ENCODE results near the gene GOLGA2.

The GOLGA2 gene

DNA sequence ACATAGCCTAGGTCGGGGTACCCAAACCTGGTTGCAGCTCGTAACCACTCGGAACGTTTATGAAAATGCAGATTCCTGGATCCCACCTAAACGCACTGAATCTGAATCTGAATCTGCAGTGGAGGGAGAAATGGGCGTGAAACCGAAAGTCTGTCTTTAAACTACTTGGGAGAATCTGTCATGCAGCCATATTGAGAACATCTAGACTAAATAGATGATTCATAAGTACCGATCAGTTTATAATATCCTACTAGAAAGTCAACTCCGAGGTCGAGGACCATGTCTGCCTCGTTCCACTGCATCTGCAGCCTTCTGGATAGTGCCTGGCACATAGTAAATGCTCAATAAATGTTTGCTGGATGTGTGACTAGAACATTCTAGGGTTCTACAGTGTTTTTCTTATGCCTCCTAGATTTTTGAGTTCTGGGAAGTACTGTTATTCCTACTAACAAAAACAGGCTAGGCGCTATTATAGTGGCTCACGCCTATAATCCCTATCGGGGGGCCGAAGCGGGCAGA is 47.5 kb upstream of the GOLGA2 start:
- Histone ChIP-seq H3K4me2 (ENCODE audit: low read depth, low read length, poor library complexity, severe bottlenecking) (peak overlapping the region; percentile 72), H3K27ac (ENCODE audit: low read depth, low read length) (peak overlapping the region; percentile 79), H3K4me3 (ENCODE audit: insufficient read depth, low read length, poor library complexity, severe bottlenecking) (peak overlapping the region; percentile 95), H4K20me1 (ENCODE audit: low read depth, low read length) (no peaks in the 10 kb centered on the region), H3K36me3 (ENCODE audit: low read length) (no peaks in the 10 kb centered on the region), H3K79me2 (ENCODE audit: insufficient read depth, low read length) (peaks cover 28% of the 10 kb centered on the region), H2AFZ (ENCODE audit: low read depth, low read length, severe bottlenecking) (peak overlapping the region; percentile 89), H3K27me3 (ENCODE audit: low read length) (no peaks in the 10 kb centered on the region), H3K9me3 (ENCODE audit: insufficient read depth, low read length) (no peaks in the 10 kb centered on the region), H3K9ac (ENCODE audit: low read length) (peak overlapping the region; percentile 71), H3K9me2 (replicated peaks; ENCODE audit: insufficient read depth, low read length) (no peaks in the 10 kb centered on the region), H3F3A (ENCODE audit: insufficient read depth) (no peaks in the 10 kb centered on the region)
- no peak for TF ChIP-seq EZH2phosphoT487 (conservative IDR thresholded peaks at IDR 0.05; ENCODE audit: low read length)
- TF ChIP-seq, protein P1, sequence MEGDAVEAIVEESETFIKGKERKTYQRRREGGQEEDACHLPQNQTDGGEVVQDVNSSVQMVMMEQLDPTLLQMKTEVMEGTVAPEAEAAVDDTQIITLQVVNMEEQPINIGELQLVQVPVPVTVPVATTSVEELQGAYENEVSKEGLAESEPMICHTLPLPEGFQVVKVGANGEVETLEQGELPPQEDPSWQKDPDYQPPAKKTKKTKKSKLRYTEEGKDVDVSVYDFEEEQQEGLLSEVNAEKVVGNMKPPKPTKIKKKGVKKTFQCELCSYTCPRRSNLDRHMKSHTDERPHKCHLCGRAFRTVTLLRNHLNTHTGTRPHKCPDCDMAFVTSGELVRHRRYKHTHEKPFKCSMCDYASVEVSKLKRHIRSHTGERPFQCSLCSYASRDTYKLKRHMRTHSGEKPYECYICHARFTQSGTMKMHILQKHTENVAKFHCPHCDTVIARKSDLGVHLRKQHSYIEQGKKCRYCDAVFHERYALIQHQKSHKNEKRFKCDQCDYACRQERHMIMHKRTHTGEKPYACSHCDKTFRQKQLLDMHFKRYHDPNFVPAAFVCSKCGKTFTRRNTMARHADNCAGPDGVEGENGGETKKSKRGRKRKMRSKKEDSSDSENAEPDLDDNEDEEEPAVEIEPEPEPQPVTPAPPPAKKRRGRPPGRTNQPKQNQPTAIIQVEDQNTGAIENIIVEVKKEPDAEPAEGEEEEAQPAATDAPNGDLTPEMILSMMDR (IDR thresholded peaks at IDR 0.05; ENCODE audit: insufficient read depth, low read length, poor library complexity, severe bottlenecking) = no peak

DNA sequence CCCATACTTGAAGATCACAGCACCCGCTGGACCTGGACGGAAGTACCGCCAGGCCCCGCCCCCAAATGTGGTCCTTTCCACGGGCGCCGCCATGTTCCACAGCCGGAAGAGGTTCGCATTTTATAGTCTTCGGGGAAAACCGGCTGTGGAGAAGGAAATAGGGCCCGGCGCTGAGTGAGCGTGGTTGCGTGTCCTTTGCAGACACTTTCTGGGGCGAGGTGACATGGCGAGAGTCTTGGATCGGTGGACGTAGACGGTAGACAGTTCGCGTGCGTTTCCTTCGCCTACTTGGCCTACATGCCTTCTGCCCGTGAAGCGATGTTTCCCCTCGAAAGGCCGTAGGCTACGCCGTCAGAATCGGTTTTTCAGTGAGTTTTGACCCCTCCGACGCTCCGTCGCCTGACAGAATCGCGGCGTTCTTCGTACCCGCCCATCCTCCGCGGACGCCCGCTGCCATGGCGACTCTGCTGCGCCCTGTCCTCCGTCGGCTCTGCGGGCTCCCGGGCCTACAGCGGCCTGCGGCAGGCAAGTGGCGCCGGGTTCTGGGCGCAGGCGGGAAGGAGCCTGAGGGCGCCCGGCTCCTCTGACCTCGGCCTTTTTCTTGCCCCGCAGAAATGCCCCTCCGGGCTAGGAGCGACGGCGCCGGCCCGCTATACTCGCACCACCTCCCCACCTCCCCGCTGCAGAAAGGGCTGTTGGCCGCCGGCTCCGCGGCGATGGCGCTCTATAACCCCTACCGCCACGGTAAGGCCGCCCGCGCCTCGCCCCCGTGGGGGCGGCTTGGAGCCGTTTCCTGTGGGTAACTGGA is 46.8 kb upstream of the GOLGA2 start, which contains the start of the genes COQ4 and TRUB2:
Gene COQ4, plus strand, starts transcription at position 436 of the 808 bp plus-strand sequence. Its CDS starts 20 bp downstream, at position 456.
Gene TRUB2, minus strand, starts transcription at position 44 of the 808 bp plus-strand sequence. Its CDS starts 39 bp downstream, at position 5.
- no peaks in the 10 kb centered on the region for H3K36me3 ChIP-seq (ENCODE audit: low read length)
- H3K4me3 ChIP-seq (ENCODE audit: insufficient read depth, low read length, poor library complexity, severe bottlenecking) = peak within 1 kb of the TSS; percentile 95
- no peaks in the 10 kb centered on the region for H3K9me3 ChIP-seq (ENCODE audit: insufficient read depth, low read length)
- no peaks in the 10 kb centered on the region for H3F3A ChIP-seq (ENCODE audit: insufficient read depth)
- H4K20me1 ChIP-seq (ENCODE audit: low read depth, low read length) = no peaks in the 10 kb centered on the region
- H3K27me3 ChIP-seq (ENCODE audit: low read length) = no peaks in the 10 kb centered on the region
- H3K9me2 ChIP-seq (replicated peaks; ENCODE audit: insufficient read depth, low read length) = no peaks in the 10 kb centered on the region
- TF ChIP-seq, protein P1 (IDR thresholded peaks at IDR 0.05; ENCODE audit: insufficient read depth, low read length, poor library complexity, severe bottlenecking) = no peak
- TF ChIP-seq EZH2phosphoT487 (conservative IDR thresholded peaks at IDR 0.05; ENCODE audit: low read length) = no peak
- peak within 1 kb of the TSS; percentile 71 for H3K9ac ChIP-seq (ENCODE audit: low read length)
- H3K79me2 ChIP-seq (ENCODE audit: insufficient read depth, low read length) = peaks cover 28% of the 10 kb centered on the region
- H3K4me2 ChIP-seq (ENCODE audit: low read depth, low read length, poor library complexity, severe bottlenecking) = peak within 1 kb of the TSS; percentile 72
- peak within 1 kb of the TSS; percentile 89 for H2AFZ ChIP-seq (ENCODE audit: low read depth, low read length, severe bottlenecking)
- peak within 1 kb of the TSS; percentile 79 for H3K27ac ChIP-seq (ENCODE audit: low read depth, low read length)

DNA sequence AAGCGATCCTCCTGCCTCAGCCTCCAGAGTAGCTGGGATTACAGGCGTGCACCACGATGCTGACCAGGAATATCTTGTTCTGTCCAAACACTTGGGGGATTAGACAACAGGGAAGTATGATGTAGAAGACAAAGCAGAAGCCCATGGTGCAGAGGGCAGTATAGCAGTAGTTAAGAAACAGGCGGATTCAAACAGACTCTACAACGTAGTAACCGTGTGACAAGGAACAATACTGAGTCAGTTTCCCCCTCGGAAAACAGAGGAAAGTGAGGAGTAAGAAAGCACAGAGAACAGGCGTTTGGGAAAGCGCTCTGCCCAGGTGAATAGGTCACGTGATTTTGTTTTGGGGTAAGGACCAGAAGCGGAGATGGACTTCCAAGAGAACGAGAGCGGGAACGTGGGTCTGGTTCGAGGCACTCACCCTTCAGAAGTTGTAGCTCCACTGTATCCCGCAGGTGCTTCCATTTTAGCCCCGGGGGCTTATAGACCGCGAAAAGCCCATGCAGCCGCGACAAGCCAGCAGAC is 46.1 kb upstream of the GOLGA2 start:
- Histone ChIP-seq H3K9ac (ENCODE audit: low read length) (peak overlapping the region; percentile 71), H3K79me2 (ENCODE audit: insufficient read depth, low read length) (peaks cover 28% of the 10 kb centered on the region), H3K4me3 (ENCODE audit: insufficient read depth, low read length, poor library complexity, severe bottlenecking) (peak overlapping the region; percentile 95), H3K9me3 (ENCODE audit: insufficient read depth, low read length) (no peaks in the 10 kb centered on the region), H3K9me2 (replicated peaks; ENCODE audit: insufficient read depth, low read length) (no peaks in the 10 kb centered on the region), H3K36me3 (ENCODE audit: low read length) (no peaks in the 10 kb centered on the region), H3K27me3 (ENCODE audit: low read length) (no peaks in the 10 kb centered on the region), H3F3A (ENCODE audit: insufficient read depth) (no peaks in the 10 kb centered on the region), H2AFZ (ENCODE audit: low read depth, low read length, severe bottlenecking) (peak overlapping the region; percentile 89), H3K27ac (ENCODE audit: low read depth, low read length) (peak overlapping the region; percentile 79; the same call in 1 of the 2 replicates), H3K4me2 (ENCODE audit: low read depth, low read length, poor library complexity, severe bottlenecking) (peak overlapping the region; percentile 72), H4K20me1 (ENCODE audit: low read depth, low read length) (no peaks in the 10 kb centered on the region)
- TF ChIP-seq, protein P1 (IDR thresholded peaks at IDR 0.05; ENCODE audit: insufficient read depth, low read length, poor library complexity, severe bottlenecking) = no peak
- TF ChIP-seq EZH2phosphoT487 (conservative IDR thresholded peaks at IDR 0.05; ENCODE audit: low read length) = no peak

Data from SU-DHL-6 (cell line).